A673 (cell line): ENCODE measurements around the gene GLDN. TPM values are rescaled to one million over a fixed set of nuclear protein-coding genes. Genes with fewer than 3 reads are reported as not detected.

Experiments
- BruUV-seq: library from RNA; stranded (reverse); fragments of 400-500 nt; replicated peaks from 2 replicates; lab custom pipeline; 2021; lab: Mats Ljungman, UMichigan
- CTCF ChIA-PET: fragments of 300-600 bp; sonication (Branson Sonifier 250); formaldehyde crosslinking; loops from one replicate; lab custom pipeline; 2022; ENCODE audit warnings: antibody characterized with exemption; lab: Charles Lee
- POLR2A ChIA-PET: fragments of 300-600 bp; sonication (Branson Sonifier 250); formaldehyde crosslinking; loops from one replicate; lab custom pipeline; 2022; ENCODE audit warnings: antibody characterized with exemption; ENCODE audit not compliant: low non-redundant PET; lab: Charles Lee
- DNase-seq: peaks from one replicate; pipeline ENCODE4 v3.0.0-alpha.2; 2015; ENCODE audit warnings: low spot score
- H3K27ac ChIP-seq: fragments of 200-600 bp; sonication (generic); 2 replicates; pipeline ENCODE4 v1.5.1; 2016; ENCODE audit warnings: mixed run types, low read depth, mild to moderate bottlenecking, mixed read lengths, antibody characterized with exemption, low read length; ENCODE audit not compliant: poor library complexity, severe bottlenecking
- H3K27me3 ChIP-seq: fragments of 200-600 bp; sonication (generic); replicated peaks from 2 replicates; pipeline ENCODE4 v1.6.1; 2017; ENCODE audit warnings: mixed run types, low read depth, mild to moderate bottlenecking, mixed read lengths, antibody characterized with exemption, low read length; ENCODE audit not compliant: insufficient read depth, poor library complexity
- H3K36me3 ChIP-seq: fragments of 200-600 bp; sonication (generic); 2 replicates; pipeline ENCODE4 v1.6.1; 2016; ENCODE audit warnings: mixed run types, mild to moderate bottlenecking, mixed read lengths, antibody characterized with exemption, low read length; ENCODE audit not compliant: insufficient read depth, poor library complexity, severe bottlenecking
- H3K4me1 ChIP-seq: fragments of 200-600 bp; sonication (generic); 2 replicates; pipeline ENCODE4 v1.6.1; 2017; ENCODE audit warnings: mixed run types, mild to moderate bottlenecking, mixed read lengths, antibody characterized with exemption, low read length; ENCODE audit not compliant: insufficient read depth, poor library complexity, severe bottlenecking
- H3K4me3 ChIP-seq: fragments of 200-600 bp; sonication (generic); 2 replicates; pipeline ENCODE4 v1.5.1; 2016; ENCODE audit warnings: low read depth, mixed run types, mild to moderate bottlenecking, mixed read lengths, low read length; ENCODE audit not compliant: poor library complexity, severe bottlenecking
- H3K9me3 ChIP-seq: fragments of 200-600 bp; sonication (generic); 2 replicates; pipeline ENCODE4 v1.6.1; 2016; ENCODE audit warnings: mixed run types, low read depth, mild to moderate bottlenecking, mixed read lengths, antibody characterized with exemption, low read length; ENCODE audit not compliant: poor library complexity, severe bottlenecking
- EZH2 ChIP-seq: fragments of 200-600 bp; sonication (generic); IDR thresholded peaks from 2 replicates; pipeline ENCODE4 v1.6.1; 2017; ENCODE audit warnings: borderline replicate concordance, low read depth, mild to moderate bottlenecking, mixed read lengths, antibody characterized with exemption, low read length; ENCODE audit not compliant: poor library complexity, severe bottlenecking
- intact Hi-C: fragments of 100-400 bp; cut with micrococcal nuclease; formaldehyde crosslinking; loops from one replicate; pipeline ENCODE4 v1.10.0; 2022; ENCODE audit not compliant: unreplicated experiment
- total RNA-seq: library from RNA; stranded (reverse); gene quantifications from 2 replicates; pipeline ENCODE4 v1.2.3, GENCODE V29; 2021
- TF ChIP-seq, protein P1 (sequence below): fragments of 300-800, 200-600 bp; sonication (generic); conservative IDR thresholded peaks from 2 replicates; pipeline ENCODE4 v1.5.1; 2017; ENCODE audit warnings: low read depth, mild to moderate bottlenecking, antibody characterized with exemption, low read length, moderate library complexity, mixed read lengths

Gene GLDN
- total RNA-seq, 1 experiment from 2014 or later, result not detected

DNA sequence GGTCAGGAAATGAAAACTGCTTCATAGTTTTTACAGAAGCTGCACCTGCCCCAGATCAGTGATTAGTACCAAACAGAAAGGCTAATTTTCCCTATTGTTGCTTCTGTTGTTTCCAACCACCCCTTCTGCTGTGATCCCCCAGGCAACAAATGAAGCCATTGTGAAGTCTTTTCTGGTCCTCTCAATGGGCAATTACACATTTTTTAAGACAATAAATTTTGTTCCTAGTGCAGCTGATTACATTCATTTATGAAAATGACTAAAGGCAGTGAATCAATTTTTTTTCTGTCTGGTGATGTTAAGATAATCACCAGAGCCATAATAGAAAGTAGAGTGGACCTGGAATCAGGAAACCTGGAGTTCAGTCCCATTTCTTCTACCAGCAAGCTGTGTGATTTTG lies 32.7 kb downstream of the GLDN start:
- H3K4me1 ChIP-seq, result no peaks in the 10 kb centered on the region
- no peaks in the 10 kb centered on the region for H3K36me3 ChIP-seq
- H3K27me3 ChIP-seq, result no peaks in the 10 kb centered on the region
- no peak overlapping the region for H3K4me3 ChIP-seq
- DNase-seq, result no peak
- ChIA-PET CTCF (interaction anchor here (0.7 kb wide), 1 partner anchor 8 kb away, joined by 4 read pairs; no protein-coding TSS in a partner anchor), POLR2A (no interaction called here)
- H3K27ac ChIP-seq, result no peak overlapping the region
- TF ChIP-seq, protein P1, sequence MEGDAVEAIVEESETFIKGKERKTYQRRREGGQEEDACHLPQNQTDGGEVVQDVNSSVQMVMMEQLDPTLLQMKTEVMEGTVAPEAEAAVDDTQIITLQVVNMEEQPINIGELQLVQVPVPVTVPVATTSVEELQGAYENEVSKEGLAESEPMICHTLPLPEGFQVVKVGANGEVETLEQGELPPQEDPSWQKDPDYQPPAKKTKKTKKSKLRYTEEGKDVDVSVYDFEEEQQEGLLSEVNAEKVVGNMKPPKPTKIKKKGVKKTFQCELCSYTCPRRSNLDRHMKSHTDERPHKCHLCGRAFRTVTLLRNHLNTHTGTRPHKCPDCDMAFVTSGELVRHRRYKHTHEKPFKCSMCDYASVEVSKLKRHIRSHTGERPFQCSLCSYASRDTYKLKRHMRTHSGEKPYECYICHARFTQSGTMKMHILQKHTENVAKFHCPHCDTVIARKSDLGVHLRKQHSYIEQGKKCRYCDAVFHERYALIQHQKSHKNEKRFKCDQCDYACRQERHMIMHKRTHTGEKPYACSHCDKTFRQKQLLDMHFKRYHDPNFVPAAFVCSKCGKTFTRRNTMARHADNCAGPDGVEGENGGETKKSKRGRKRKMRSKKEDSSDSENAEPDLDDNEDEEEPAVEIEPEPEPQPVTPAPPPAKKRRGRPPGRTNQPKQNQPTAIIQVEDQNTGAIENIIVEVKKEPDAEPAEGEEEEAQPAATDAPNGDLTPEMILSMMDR, result no peak
- TF ChIP-seq EZH2, result no peak
- intact Hi-C loops, result no loop called here
- BruUV-seq, result no TSS peak
- no peaks in the 10 kb centered on the region for H3K9me3 ChIP-seq

DNA sequence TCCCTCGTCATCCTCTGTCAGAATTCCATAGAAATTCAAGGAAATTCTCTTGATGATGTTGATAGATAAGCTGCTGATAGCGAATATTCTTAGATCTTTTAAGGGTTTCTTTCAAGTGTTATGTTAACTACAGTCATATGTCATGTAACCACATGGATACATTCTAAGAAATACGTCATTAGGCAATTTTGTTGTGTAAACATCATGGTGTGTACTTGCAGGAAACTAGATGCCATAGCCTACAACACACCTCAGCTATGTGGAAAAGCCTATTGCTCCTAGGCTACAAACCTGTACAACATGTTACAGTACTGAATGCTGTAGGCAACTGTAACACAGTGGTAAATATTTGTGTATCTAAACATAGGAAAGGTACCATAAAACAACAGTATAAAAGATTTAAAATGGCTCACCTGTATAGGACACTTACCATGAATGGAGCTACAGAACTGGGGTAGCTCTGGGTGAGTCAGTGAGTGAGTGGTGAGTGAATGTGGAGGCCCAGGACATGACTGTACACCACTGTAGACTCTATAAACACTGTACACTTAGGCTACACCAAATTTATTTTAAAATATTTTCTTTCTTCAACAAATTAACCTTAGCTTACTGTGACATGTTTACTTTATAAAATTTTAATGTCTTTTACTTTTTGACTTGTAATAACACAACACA lies 34.6 kb downstream of the GLDN start:
- DNase-seq, result no peak
- no TSS peak for BruUV-seq
- Histone ChIP-seq H3K4me3 (no peak overlapping the region), H3K36me3 (no peaks in the 10 kb centered on the region), H3K4me1 (no peaks in the 10 kb centered on the region), H3K27me3 (no peaks in the 10 kb centered on the region), H3K9me3 (no peaks in the 10 kb centered on the region), H3K27ac (no peak overlapping the region)
- TF ChIP-seq EZH2, result no peak
- TF ChIP-seq, protein P1, result no peak
- POLR2A ChIA-PET, result no interaction called here
- intact Hi-C loops, result no loop called here
- CTCF ChIA-PET, result interaction anchor here (0.6 to 1.0 kb wide), 2 partner anchors 146 to 400 kb away, joined by 10 to 12 read pairs; no protein-coding TSS in a partner anchor

DNA sequence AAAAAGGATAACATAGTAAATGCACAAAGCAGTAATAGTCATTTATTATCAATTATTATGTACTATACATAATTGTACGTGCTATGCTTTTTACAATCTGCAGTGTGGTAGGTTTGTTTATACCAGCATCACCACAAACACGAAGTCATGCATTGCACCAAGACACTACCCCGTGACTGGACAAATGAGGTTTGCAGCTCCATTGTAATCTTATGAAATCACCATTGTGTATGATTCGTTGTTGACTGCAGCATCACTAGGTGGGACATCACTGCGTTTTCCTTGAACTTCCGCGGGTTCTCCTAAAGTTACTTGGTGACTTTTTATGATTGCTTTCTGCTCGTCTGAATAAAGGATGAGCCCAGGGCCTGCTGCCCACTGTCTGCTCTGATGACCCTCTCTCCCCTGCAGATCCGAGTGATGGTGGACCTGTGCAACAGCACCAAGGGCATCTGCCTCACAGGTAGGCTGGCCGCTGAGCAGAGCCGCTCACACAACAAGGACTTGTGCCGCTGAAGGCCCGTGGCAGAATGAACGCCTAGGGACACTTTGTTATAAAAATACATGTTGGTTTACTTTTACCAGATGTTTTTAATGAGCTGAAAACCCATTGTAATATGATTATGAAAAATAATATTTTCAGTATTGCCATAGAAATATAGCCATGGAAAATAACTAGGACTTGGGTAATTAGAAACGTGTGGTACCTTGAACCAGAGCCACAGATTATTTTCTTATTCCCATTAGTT lies 35.8 kb downstream of the GLDN start:
- Histone ChIP-seq H3K27ac (no peak overlapping the region), H3K36me3 (no peaks in the 10 kb centered on the region), H3K27me3 (no peaks in the 10 kb centered on the region), H3K4me1 (no peaks in the 10 kb centered on the region), H3K4me3 (no peak overlapping the region), H3K9me3 (no peaks in the 10 kb centered on the region)
- BruUV-seq, result no TSS peak
- intact Hi-C loops, result no loop called here
- POLR2A ChIA-PET, result no interaction called here
- TF ChIP-seq, protein P1, result no peak
- TF ChIP-seq EZH2, result no peak
- CTCF ChIA-PET, result interaction anchor here (1.0 kb wide), 1 partner anchor 147 kb away, joined by 12 read pairs; no protein-coding TSS in a partner anchor
- no peak for DNase-seq
